RWPE2 (cell line): ENCODE data around the gene NEDD4L.

Source experiments
- ATAC-seq: fragments of 200-7000 bp; cut with Tn5 transposase; 3 replicates; pipeline ENCODE4 v1.9.1; 2021; ENCODE audit warnings: low read depth
- DNase-seq: peaks from one replicate; pipeline ENCODE4 v3.0.0-alpha.2; 2020; ENCODE audit warnings: low spot score
- H3K27ac ChIP-seq: fragments of 450-650 bp; 2 replicates; pipeline ENCODE4 v1.5.1; 2017; ENCODE audit warnings: mild to moderate bottlenecking; ENCODE audit not compliant: poor library complexity, severe bottlenecking
- H3K27me3 ChIP-seq: fragments of 250-450 bp; sonication (Bioruptor Pico); 2 replicates; pipeline ENCODE4 v1.5.1; 2021; ENCODE audit warnings: mild to moderate bottlenecking, moderate library complexity; ENCODE audit not compliant: insufficient read depth, poor library complexity, severe bottlenecking
- H3K36me3 ChIP-seq: fragments of 250-450 bp; sonication (Bioruptor Pico); 2 replicates; pipeline ENCODE4 v1.5.1; 2020; ENCODE audit warnings: low read depth, mild to moderate bottlenecking, moderate library complexity
- H3K4me1 ChIP-seq: fragments of 250-450 bp; sonication (Bioruptor Pico); 2 replicates; pipeline ENCODE4 v1.5.1; 2021; ENCODE audit warnings: mild to moderate bottlenecking, moderate library complexity; ENCODE audit not compliant: insufficient read depth, poor library complexity, severe bottlenecking
- H3K4me3 ChIP-seq: fragments of 250-450 bp; sonication (Bioruptor Pico); 2 replicates; pipeline ENCODE4 v1.5.1; 2021; ENCODE audit warnings: mild to moderate bottlenecking, moderate library complexity; ENCODE audit not compliant: severe bottlenecking
- H3K9me3 ChIP-seq: fragments of 250-450 bp; sonication (Bioruptor Pico); 2 replicates; pipeline ENCODE4 v1.5.1; 2021; ENCODE audit warnings: mild to moderate bottlenecking, moderate library complexity; ENCODE audit not compliant: severe bottlenecking
- CTCF ChIP-seq: fragments of 450-650 bp; IDR thresholded peaks from one replicate; pipeline ENCODE4 v1.5.1; 2017; ENCODE audit warnings: mild to moderate bottlenecking, moderate library complexity; ENCODE audit not compliant: poor library complexity, severe bottlenecking

NEDD4L gene

GRCh38 chr18:58403799-58404455 is 359.9 kb downstream of the NEDD4L start:
- DNase-seq (no peak), ATAC-seq (no peak; the same call in 2 of the 3 replicates)
- Histone ChIP-seq H3K27me3 (no peaks in the 10 kb centered on the region), H3K36me3 (no peaks in the 10 kb centered on the region), H3K4me3 (no peak overlapping the region), H3K27ac (no peak overlapping the region), H3K9me3 (no peaks in the 10 kb centered on the region), H3K4me1 (no peaks in the 10 kb centered on the region)
- TF ChIP-seq CTCF: no peak

- no peak for TF ChIP-seq CTCF
- no peak overlapping the region for H3K27ac ChIP-seq
- H3K4me3 ChIP-seq: no peak overlapping the region
- H3K36me3 ChIP-seq: no peaks in the 10 kb centered on the region
- no peaks in the 10 kb centered on the region for H3K27me3 ChIP-seq
- H3K4me1 ChIP-seq: no peaks in the 10 kb centered on the region
- ATAC-seq (no peak), DNase-seq (no peak)
- H3K9me3 ChIP-seq: no peaks in the 10 kb centered on the region
These were observed 361.3 kb downstream of the NEDD4L start for GRCh38 chr18:58405107-58405898.

- no peak for ATAC-seq
- TF ChIP-seq CTCF: no peak
- H3K36me3 ChIP-seq: no peaks in the 10 kb centered on the region
- DNase-seq: no peak
- H3K9me3 ChIP-seq: no peaks in the 10 kb centered on the region
- H3K4me3 ChIP-seq: no peak overlapping the region
- no peaks in the 10 kb centered on the region for H3K27me3 ChIP-seq
- no peaks in the 10 kb centered on the region for H3K4me1 ChIP-seq
- H3K27ac ChIP-seq: no peak overlapping the region
These were observed 363.2 kb downstream of the NEDD4L start for GRCh38 chr18:58407263-58407648.

GRCh38 chr18:58407649-58408407 is 363.8 kb downstream of the NEDD4L start:
- H3K27ac ChIP-seq: no peak overlapping the region
- no peak overlapping the region for H3K4me3 ChIP-seq
- H3K36me3 ChIP-seq: no peaks in the 10 kb centered on the region
- no peaks in the 10 kb centered on the region for H3K9me3 ChIP-seq
- ATAC-seq: no peak
- H3K27me3 ChIP-seq: no peaks in the 10 kb centered on the region
- no peak for TF ChIP-seq CTCF
- H3K4me1 ChIP-seq: no peaks in the 10 kb centered on the region
- DNase-seq: no peak
